Measurements from ENCODE around the gene ST8SIA5.

DNA sequence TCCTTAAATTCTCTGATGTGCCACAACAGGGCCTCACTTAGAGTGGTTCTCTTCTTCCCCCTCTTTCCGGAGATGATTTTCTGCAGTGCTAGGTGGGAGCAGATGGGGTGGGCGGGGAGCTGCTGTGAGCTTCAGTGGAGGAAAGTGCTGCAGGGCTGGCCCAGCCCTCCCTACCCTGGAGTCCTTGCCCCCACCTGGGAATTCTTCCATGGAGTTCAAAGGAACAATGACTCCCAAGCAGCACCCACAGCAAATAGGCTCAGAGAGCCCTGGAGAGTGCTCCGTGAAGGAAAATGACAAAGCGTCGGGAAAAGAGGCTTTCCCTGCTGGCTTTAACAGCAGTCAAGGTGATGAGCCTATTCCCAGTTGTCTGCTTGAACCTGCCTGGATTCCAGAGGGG, 128.6 kb downstream of the ST8SIA5 start:
- TF ChIP-seq, protein P1, sequence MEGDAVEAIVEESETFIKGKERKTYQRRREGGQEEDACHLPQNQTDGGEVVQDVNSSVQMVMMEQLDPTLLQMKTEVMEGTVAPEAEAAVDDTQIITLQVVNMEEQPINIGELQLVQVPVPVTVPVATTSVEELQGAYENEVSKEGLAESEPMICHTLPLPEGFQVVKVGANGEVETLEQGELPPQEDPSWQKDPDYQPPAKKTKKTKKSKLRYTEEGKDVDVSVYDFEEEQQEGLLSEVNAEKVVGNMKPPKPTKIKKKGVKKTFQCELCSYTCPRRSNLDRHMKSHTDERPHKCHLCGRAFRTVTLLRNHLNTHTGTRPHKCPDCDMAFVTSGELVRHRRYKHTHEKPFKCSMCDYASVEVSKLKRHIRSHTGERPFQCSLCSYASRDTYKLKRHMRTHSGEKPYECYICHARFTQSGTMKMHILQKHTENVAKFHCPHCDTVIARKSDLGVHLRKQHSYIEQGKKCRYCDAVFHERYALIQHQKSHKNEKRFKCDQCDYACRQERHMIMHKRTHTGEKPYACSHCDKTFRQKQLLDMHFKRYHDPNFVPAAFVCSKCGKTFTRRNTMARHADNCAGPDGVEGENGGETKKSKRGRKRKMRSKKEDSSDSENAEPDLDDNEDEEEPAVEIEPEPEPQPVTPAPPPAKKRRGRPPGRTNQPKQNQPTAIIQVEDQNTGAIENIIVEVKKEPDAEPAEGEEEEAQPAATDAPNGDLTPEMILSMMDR (IDR thresholded peaks at IDR 0.05): no peak
- TF ChIP-seq POLR2AphosphoS5 (IDR thresholded peaks at IDR 0.05): no peak

All from sigmoid colon (tissue), 4 donors.